B cell (primary cell): ENCODE results near the gene DOK7. TPM values are rescaled to one million over a fixed set of nuclear protein-coding genes. Genes with fewer than 3 reads are reported as not detected.

Source experiments
- ATAC-seq: fragments of 200-7000 bp; cut with Tn5 transposase; one replicate; pipeline ENCODE4 v1.10.0; 2021; ENCODE audit warnings: low read depth, mild to moderate bottlenecking, moderate number of reproducible peaks, moderate library complexity
- CTCF ChIA-PET: fragments of 350-600 bp; sonication (Branson Sonifier 250); formaldehyde crosslinking; loops from one replicate; lab custom pipeline; 2021; ENCODE audit warnings: antibody characterized with exemption, inconsistent platforms; lab: Charles Lee
- POLR2A ChIA-PET: fragments of 350-600 bp; sonication (Branson Sonifier 250); formaldehyde crosslinking; loops from one replicate; lab custom pipeline; 2021; ENCODE audit warnings: antibody characterized with exemption; lab: Charles Lee
- DNase-seq: peaks from one replicate; pipeline ENCODE4 v3.0.0; 2013
- H2AFZ ChIP-seq: 2 replicates; pipeline ENCODE4 v1.6.1; 2012; ENCODE audit warnings: mild to moderate bottlenecking, low read depth, low read length; ENCODE audit not compliant: insufficient read depth, poor library complexity, severe bottlenecking
- H3K27ac ChIP-seq, 2 donors: 1 replicate in 1 of 2; 2 replicates in 1 of 2; pipeline ENCODE4 v1.5.1; 2012 to 2013; ENCODE audit warnings: low read length in 2 of 2, mild to moderate bottlenecking in 2 of 2, moderate library complexity in 1 of 2
- H3K27me3 ChIP-seq, 4 experiments: fragments of 200-600 bp in 1 of 4; sonication (generic) in 1 of 4; replicated peaks in 1 of 4; 1 replicate in 2 of 4; 2 replicates in 2 of 4; pipeline versions ENCODE4 v1.6.1 to v1.7.0; 2013 to 2016; ENCODE audit warnings: low read length in 3 of 4, mild to moderate bottlenecking in 2 of 4, mixed read lengths in 1 of 4, moderate library complexity in 1 of 4; ENCODE audit not compliant: insufficient read depth in 4 of 4, control insufficient read depth in 3 of 4; ENCODE audit errors: control extremely low read depth in 1 of 4
- H3K36me3 ChIP-seq, 2 experiments: replicated peaks in 1 of 2; 1 replicate in 1 of 2; 2 replicates in 1 of 2; pipeline versions ENCODE4 v1.6.1 to v1.7.1; 2013; ENCODE audit warnings: low read length in 1 of 2; ENCODE audit not compliant: insufficient read depth in 2 of 2, control insufficient read depth in 1 of 2; ENCODE audit errors: control extremely low read depth in 1 of 2, extremely low read depth in 1 of 2
- H3K4me1 ChIP-seq, 2 donors: fragments of 200-600 bp in 1 of 2; sonication (generic) in 1 of 2; 1 replicate in 1 of 2; 2 replicates in 1 of 2; pipeline versions ENCODE4 v1.5.1 to v1.6.1; 2013 to 2017; ENCODE audit warnings: low read length in 2 of 2; ENCODE audit not compliant: control insufficient read depth in 2 of 2, insufficient read depth in 2 of 2
- H3K4me2 ChIP-seq: replicated peaks from 2 replicates; pipeline ENCODE3; 2012; ENCODE audit warnings: mild to moderate bottlenecking, low read depth, low read length; ENCODE audit not compliant: poor library complexity, severe bottlenecking
- H3K4me3 ChIP-seq, 5 experiments: fragments of 200-600 bp in 1 of 5; sonication (generic) in 1 of 5; 1 replicate in 3 of 5; 2 replicates in 2 of 5; pipeline versions ENCODE4 v1.5.1 to v1.7.0; 2011 to 2016; ENCODE audit warnings: low read length in 4 of 5, mild to moderate bottlenecking in 4 of 5, low read depth in 2 of 5, control low read depth in 1 of 5, moderate library complexity in 1 of 5; ENCODE audit not compliant: insufficient read depth in 1 of 5; ENCODE audit errors: control extremely low read depth in 1 of 5, extremely low read depth in 1 of 5
- H3K79me2 ChIP-seq: fragments of 200-600 bp; sonication (generic); one replicate; pipeline ENCODE4 v1.6.0; 2016; ENCODE audit warnings: low read length; ENCODE audit not compliant: control insufficient read depth, insufficient read depth
- H3K9ac ChIP-seq: fragments of 200-600 bp; sonication (generic); 2 replicates; pipeline ENCODE4 v1.6.1; 2017; ENCODE audit warnings: mild to moderate bottlenecking, low read length, moderate library complexity
- H3K9me3 ChIP-seq, 3 donors: one replicate each; pipeline versions ENCODE4 v1.6.1 to v1.7.1; 2013; ENCODE audit warnings: low read length in 2 of 3; ENCODE audit not compliant: control insufficient read depth in 2 of 3, insufficient read depth in 1 of 3; ENCODE audit errors: control extremely low read depth in 1 of 3
- H4K20me1 ChIP-seq: 2 replicates; pipeline ENCODE4 v1.6.0; 2012; ENCODE audit warnings: mild to moderate bottlenecking, low read length; ENCODE audit not compliant: insufficient read depth, control insufficient read depth, poor library complexity, severe bottlenecking
- H3K27ac Mint-ChIP-seq: one replicate; pipeline ENCODE4 v1.8.0; 2021; ENCODE audit warnings: mixed read lengths
- H3K27me3 Mint-ChIP-seq: one replicate; pipeline ENCODE4 v1.8.0; 2021; ENCODE audit warnings: mixed read lengths
- H3K4me1 Mint-ChIP-seq: one replicate; pipeline ENCODE4 v1.8.0; 2021; ENCODE audit warnings: mixed read lengths
- H3K4me3 Mint-ChIP-seq: one replicate; pipeline ENCODE4 v1.8.0; 2021; ENCODE audit warnings: mixed read lengths
- H3K9me3 Mint-ChIP-seq: one replicate; pipeline ENCODE4 v1.8.0; 2022; ENCODE audit warnings: mixed read lengths; ENCODE audit not compliant: insufficient read depth
- EZH2 ChIP-seq: IDR thresholded peaks from 2 replicates; pipeline ENCODE4 v1.6.1; 2012; ENCODE audit warnings: borderline replicate concordance, low read depth, mild to moderate bottlenecking, moderate library complexity, low read length; ENCODE audit not compliant: insufficient read depth, poor library complexity, severe bottlenecking
- WGBS: methylation state at CpG from one replicate; pipeline ENCODE4 v1.1.5; 2013; ENCODE audit warnings: missing lambda C conversion rate; ENCODE audit not compliant: insufficient coverage; 5-methylcytosine and 5-hydroxymethylcytosine counted together
- intact Hi-C: fragments of 100-400 bp; cut with micrococcal nuclease; formaldehyde crosslinking; loops from one replicate; pipeline ENCODE4 v1.10.0; 2022
- polyA plus RNA-seq: library from polyadenylated mRNA; depleted of rRNA; stranded (reverse); fragments of >200 nt; gene quantifications from 2 replicates; pipeline ENCODE4 v1.2.3, GENCODE V29; 2012
- total RNA-seq, 2 donors: library from RNA; stranded (reverse); fragments of 120-200 nt in 1 of 2; gene quantifications; 1 replicate in 1 of 2; 2 replicates in 1 of 2; pipeline versions ENCODE4 v1.2.3 to v1.2.4, GENCODE V29; 2013 to 2022
- TF ChIP-seq, protein P1 (sequence below): fragments of 200-600 bp; IDR thresholded peaks from one replicate; pipeline ENCODE4 v1.8.0; 2022; ENCODE audit warnings: antibody characterized with exemption, mild to moderate bottlenecking

Gene DOK7
- total and polyA plus RNA-seq, 2 donors (not counting 1 experiment from before 2014, with no cell fraction given) = 24.1 to 24.8 TPM

DNA sequence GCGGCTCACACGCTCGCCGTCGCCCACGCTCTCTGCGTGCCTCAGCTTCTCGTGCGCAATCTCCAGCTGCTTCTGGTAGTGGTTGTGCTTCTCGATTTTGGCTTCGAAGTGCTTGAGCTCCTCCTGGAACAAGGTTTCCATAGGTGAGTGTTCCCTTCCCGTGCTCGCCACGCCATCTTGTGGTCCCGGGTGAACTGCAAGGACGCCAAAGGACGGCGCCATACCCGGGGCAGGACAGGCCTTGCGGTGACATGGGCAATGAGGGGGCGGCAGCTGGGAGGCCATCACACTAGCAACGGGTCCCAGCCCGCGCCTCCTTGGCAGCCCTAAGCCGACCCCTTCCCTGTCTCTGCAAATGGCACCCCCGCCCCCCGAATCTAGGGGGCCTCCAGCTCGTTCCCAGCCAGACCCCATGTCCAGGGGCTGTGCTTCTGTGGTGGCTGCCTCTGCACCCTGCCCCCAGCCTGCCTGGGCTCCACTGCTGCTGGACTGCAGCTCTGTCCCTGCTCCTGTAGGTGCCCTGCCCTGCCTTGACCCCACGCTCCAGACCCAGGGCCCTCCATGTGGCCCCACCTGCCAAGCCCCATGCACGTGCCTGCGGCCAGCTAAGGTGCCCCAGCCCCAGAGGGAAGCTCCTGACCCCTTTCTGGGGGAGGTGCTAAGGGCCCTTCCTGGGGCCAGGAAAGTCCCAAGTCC lies 51.8 kb downstream of the DOK7 start:
- Histone ChIP-seq H3K9ac (no peak overlapping the region), H3K27me3 (no peaks in the 10 kb centered on the region), H4K20me1 (peaks cover 36% of the 10 kb centered on the region), H3K36me3 (peaks cover 0 to 84% of the 10 kb centered on the region in 2 experiments), H3K4me1 (no peaks in the 10 kb centered on the region), H3K79me2 (peaks cover 7% of the 10 kb centered on the region), H3K9me3 (peaks cover 0 to 5% (median 0%) of the 10 kb centered on the region in 3 donors), H3K4me3 (no peak overlapping the region), H3K27ac (no peak overlapping the region), H3K4me2 (no peak overlapping the region), H2AFZ (no peak overlapping the region)
- no peaks in the 10 kb centered on the region for H3K27me3 Mint-ChIP-seq
- POLR2A ChIA-PET = no interaction called here
- no peak for TF ChIP-seq EZH2
- TF ChIP-seq, protein P1, sequence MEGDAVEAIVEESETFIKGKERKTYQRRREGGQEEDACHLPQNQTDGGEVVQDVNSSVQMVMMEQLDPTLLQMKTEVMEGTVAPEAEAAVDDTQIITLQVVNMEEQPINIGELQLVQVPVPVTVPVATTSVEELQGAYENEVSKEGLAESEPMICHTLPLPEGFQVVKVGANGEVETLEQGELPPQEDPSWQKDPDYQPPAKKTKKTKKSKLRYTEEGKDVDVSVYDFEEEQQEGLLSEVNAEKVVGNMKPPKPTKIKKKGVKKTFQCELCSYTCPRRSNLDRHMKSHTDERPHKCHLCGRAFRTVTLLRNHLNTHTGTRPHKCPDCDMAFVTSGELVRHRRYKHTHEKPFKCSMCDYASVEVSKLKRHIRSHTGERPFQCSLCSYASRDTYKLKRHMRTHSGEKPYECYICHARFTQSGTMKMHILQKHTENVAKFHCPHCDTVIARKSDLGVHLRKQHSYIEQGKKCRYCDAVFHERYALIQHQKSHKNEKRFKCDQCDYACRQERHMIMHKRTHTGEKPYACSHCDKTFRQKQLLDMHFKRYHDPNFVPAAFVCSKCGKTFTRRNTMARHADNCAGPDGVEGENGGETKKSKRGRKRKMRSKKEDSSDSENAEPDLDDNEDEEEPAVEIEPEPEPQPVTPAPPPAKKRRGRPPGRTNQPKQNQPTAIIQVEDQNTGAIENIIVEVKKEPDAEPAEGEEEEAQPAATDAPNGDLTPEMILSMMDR = peak; percentile 12
- CTCF ChIA-PET = interaction anchor here (1.5 to 4.1 kb wide), 2 partner anchors 34 to 169 kb away, joined by 6 to 17 read pairs; no protein-coding TSS in a partner anchor
- H3K27ac Mint-ChIP-seq = no peak overlapping the region
- no peak overlapping the region for H3K4me3 Mint-ChIP-seq
- 96% methylated on average over 31 of the region's 31 CpGs for WGBS
- no peaks in the 10 kb centered on the region for H3K9me3 Mint-ChIP-seq
- no peaks in the 10 kb centered on the region for H3K4me1 Mint-ChIP-seq
- ATAC-seq = peak; percentile 17
- DNase-seq = no peak
- intact Hi-C loops = no loop called here

DNA sequence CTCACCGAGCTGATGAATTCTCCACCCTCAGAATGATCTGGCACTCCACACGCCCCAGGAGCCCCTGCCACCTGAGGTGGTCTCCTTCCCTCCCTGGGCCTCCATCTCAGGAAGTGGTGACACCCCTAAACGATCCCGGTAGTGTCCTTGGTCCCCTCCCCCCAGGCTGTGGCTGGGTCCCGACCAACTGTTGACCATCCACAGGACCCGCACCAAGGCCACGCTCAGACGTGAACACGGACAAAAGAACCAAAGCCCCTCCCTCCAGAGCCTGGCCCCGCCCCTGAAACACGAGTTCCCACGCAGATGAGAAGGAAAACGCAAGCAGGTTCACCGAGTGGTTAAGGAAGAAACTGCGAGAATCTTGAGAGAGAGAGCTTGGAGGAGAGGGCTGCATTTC lies 52.5 kb downstream of the DOK7 start:
- H3K4me1 ChIP-seq = no peaks in the 10 kb centered on the region
- H3K27me3 ChIP-seq = no peaks in the 10 kb centered on the region
- peaks cover 35% of the 10 kb centered on the region for H4K20me1 ChIP-seq
- POLR2A ChIA-PET = no interaction called here
- ATAC-seq (no peak), DNase-seq (no peak)
- no peak overlapping the region for H2AFZ ChIP-seq
- H3K9me3 ChIP-seq = peaks cover 0 to 5% (median 0%) of the 10 kb centered on the region in 3 donors
- 92% methylated on average over 10 of the region's 15 CpGs for WGBS
- Mint-ChIP-seq H3K4me3 (no peak overlapping the region), H3K27me3 (no peaks in the 10 kb centered on the region), H3K9me3 (no peaks in the 10 kb centered on the region), H3K4me1 (no peaks in the 10 kb centered on the region), H3K27ac (no peak overlapping the region)
- H3K79me2 ChIP-seq = peaks cover 7% of the 10 kb centered on the region
- peaks cover 0 to 88% of the 10 kb centered on the region in 2 experiments for H3K36me3 ChIP-seq
- H3K27ac ChIP-seq = no peak overlapping the region
- H3K9ac ChIP-seq = no peak overlapping the region
- intact Hi-C loops = no loop called here
- CTCF ChIA-PET = interaction anchor here (1.5 to 4.1 kb wide), 2 partner anchors 35 to 170 kb away, joined by 6 to 17 read pairs; no protein-coding TSS in a partner anchor
- no peak overlapping the region for H3K4me3 ChIP-seq
- TF ChIP-seq, protein P1 = no peak
- TF ChIP-seq EZH2 = no peak
- no peak overlapping the region for H3K4me2 ChIP-seq
